Activated CD8-positive, alpha-beta T cell treated with anti-CD3 and anti-CD28 coated beads, Interleukin-2, amount 10 ng/mL, durations not matched to agents 7 days and 5 days (primary cell): ENCODE data around the gene ZDHHC17. TPM values are rescaled to one million over a fixed set of nuclear protein-coding genes. Genes with fewer than 3 reads are reported as not detected.

Experiments used
- ATAC-seq: fragments of 150-1000 bp; cut with Tn5 transposase; one replicate; pipeline ENCODE4 v1.10.0; 2021; ENCODE audit warnings: moderate library complexity
- CTCF ChIA-PET: fragments of 350-600 bp; sonication (Branson Sonifier 250); formaldehyde crosslinking; loops from one replicate; lab custom pipeline; 2021; ENCODE audit warnings: antibody characterized with exemption; lab: Charles Lee
- POLR2A ChIA-PET: fragments of 350-600 bp; sonication (Branson Sonifier 250); formaldehyde crosslinking; loops from one replicate; lab custom pipeline; 2021; ENCODE audit warnings: antibody characterized with exemption; lab: Charles Lee
- DNase-seq: peaks from one replicate; pipeline ENCODE4 v3.0.0-alpha.2; 2020
- H3K27ac Mint-ChIP-seq: one replicate; pipeline ENCODE4 v1.8.0; 2021; ENCODE audit warnings: mild to moderate bottlenecking, mixed read lengths
- H3K27me3 Mint-ChIP-seq: one replicate; pipeline ENCODE4 v1.8.0; 2021; ENCODE audit warnings: low read depth, mixed read lengths
- H3K36me3 Mint-ChIP-seq: one replicate; pipeline ENCODE4 v1.8.0; 2021; ENCODE audit warnings: low read depth, mixed read lengths
- H3K4me1 Mint-ChIP-seq: one replicate; pipeline ENCODE4 v1.8.0; 2021; ENCODE audit warnings: low read depth, mixed read lengths
- H3K4me3 Mint-ChIP-seq: one replicate; pipeline ENCODE4 v1.8.0; 2021; ENCODE audit warnings: mild to moderate bottlenecking, mixed read lengths
- H3K9me3 Mint-ChIP-seq: one replicate; pipeline ENCODE4 v1.8.0; 2022; ENCODE audit warnings: mixed read lengths; ENCODE audit not compliant: insufficient read depth
- total RNA-seq, 2 experiments: library from RNA; stranded (reverse); gene quantifications; one replicate each; pipeline ENCODE4 v1.2.3, GENCODE V29; 2021

The ZDHHC17 gene
- total RNA-seq, 2 experiments from 2014 or later = 26.6 to 28.1 TPM

DNA sequence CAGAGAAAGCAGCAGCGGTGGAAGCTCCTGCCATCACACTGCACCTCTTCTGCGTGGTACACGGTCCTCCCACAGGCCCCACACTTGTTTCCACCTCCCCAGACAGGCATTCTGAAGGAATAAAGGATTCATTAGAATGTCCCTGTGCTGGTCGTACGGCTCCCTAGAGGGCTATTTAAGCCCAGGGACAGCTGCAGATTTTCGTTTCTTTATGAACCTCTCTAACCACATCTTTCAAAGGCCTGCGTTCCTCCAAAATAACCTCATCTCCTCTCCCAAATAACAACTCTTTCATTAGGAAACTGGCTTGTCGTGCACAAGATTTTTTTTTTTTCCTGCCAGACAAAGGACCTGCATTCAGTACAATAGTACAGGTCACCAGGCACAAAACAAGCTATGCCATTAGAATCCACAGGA lies 102.2 kb downstream of the ZDHHC17 start:
- Mint-ChIP-seq H3K9me3 (no peaks in the 10 kb centered on the region), H3K4me1 (no peaks in the 10 kb centered on the region), H3K27ac (no peak overlapping the region), H3K27me3 (peaks cover 8% of the 10 kb centered on the region), H3K36me3 (no peaks in the 10 kb centered on the region), H3K4me3 (no peak overlapping the region)
- ChIA-PET POLR2A (no interaction called here), CTCF (interaction anchor here (0.8 kb wide), 1 partner anchor 145 kb away, joined by 4 read pairs; no protein-coding TSS in a partner anchor)
- ATAC-seq = no peak
- DNase-seq = no peak

GRCh38 chr12:76866726-76867125 lies 102.8 kb downstream of the ZDHHC17 start:
- ChIA-PET CTCF (no interaction called here), POLR2A (no interaction called here)
- Mint-ChIP-seq H3K36me3 (no peaks in the 10 kb centered on the region), H3K4me1 (no peaks in the 10 kb centered on the region), H3K9me3 (no peaks in the 10 kb centered on the region), H3K4me3 (no peak overlapping the region), H3K27me3 (peaks cover 8% of the 10 kb centered on the region), H3K27ac (no peak overlapping the region)
- DNase-seq (no peak), ATAC-seq (no peak)

DNA sequence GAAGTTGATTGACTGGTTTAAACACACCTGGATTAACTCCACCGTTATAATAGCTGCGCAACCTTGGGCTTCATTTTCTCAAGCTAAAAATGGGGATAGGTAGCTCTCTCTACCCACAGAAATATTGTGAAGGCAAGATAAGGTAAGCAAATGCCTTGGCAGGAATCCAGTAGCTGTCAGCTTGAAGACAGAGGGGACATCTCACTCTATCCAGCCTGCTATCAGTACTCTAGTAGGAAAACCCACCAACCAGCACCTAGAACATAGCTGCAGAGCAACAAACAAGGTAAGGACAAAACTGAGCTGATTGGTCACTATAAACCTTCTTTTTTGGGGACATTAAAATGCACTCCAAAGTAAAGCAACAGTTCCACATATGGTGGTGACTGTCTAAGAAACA lies 107.2 kb downstream of the ZDHHC17 start:
- H3K9me3 Mint-ChIP-seq = no peaks in the 10 kb centered on the region
- POLR2A ChIA-PET = no interaction called here
- no peak overlapping the region for H3K27ac Mint-ChIP-seq
- CTCF ChIA-PET = interaction anchor here (1.7 kb wide), 1 partner anchor 140 kb away, joined by 6 read pairs; no protein-coding TSS in a partner anchor
- H3K27me3 Mint-ChIP-seq = peaks cover 14% of the 10 kb centered on the region
- no peaks in the 10 kb centered on the region for H3K36me3 Mint-ChIP-seq
- H3K4me3 Mint-ChIP-seq = no peak overlapping the region
- DNase-seq (no peak), ATAC-seq (no peak)
- H3K4me1 Mint-ChIP-seq = no peaks in the 10 kb centered on the region

GRCh38 chr12:76871742-76872141 lies 107.8 kb downstream of the ZDHHC17 start:
- ChIA-PET CTCF (interaction anchor here (1.7 kb wide), 1 partner anchor 139 kb away, joined by 6 read pairs; no protein-coding TSS in a partner anchor), POLR2A (no interaction called here)
- no peaks in the 10 kb centered on the region for H3K4me1 Mint-ChIP-seq
- DNase-seq (no peak), ATAC-seq (no peak)
- no peak overlapping the region for H3K27ac Mint-ChIP-seq
- H3K36me3 Mint-ChIP-seq = no peaks in the 10 kb centered on the region
- no peaks in the 10 kb centered on the region for H3K9me3 Mint-ChIP-seq
- H3K4me3 Mint-ChIP-seq = no peak overlapping the region
- H3K27me3 Mint-ChIP-seq = peaks cover 14% of the 10 kb centered on the region

GRCh38 chr12:76872415-76872814 lies 108.5 kb downstream of the ZDHHC17 start:
- H3K27me3 Mint-ChIP-seq = peaks cover 21% of the 10 kb centered on the region
- H3K9me3 Mint-ChIP-seq = no peaks in the 10 kb centered on the region
- DNase-seq (no peak), ATAC-seq (no peak)
- ChIA-PET CTCF (no interaction called here), POLR2A (no interaction called here)
- no peak overlapping the region for H3K27ac Mint-ChIP-seq
- peaks cover 1% of the 10 kb centered on the region for H3K4me1 Mint-ChIP-seq
- no peaks in the 10 kb centered on the region for H3K36me3 Mint-ChIP-seq
- H3K4me3 Mint-ChIP-seq = no peak overlapping the region

- peaks cover 7% of the 10 kb centered on the region for H3K4me1 Mint-ChIP-seq
- no peak for DNase-seq
- no peak overlapping the region for H3K27ac Mint-ChIP-seq
- ATAC-seq = no peak
- peaks cover 27% of the 10 kb centered on the region for H3K27me3 Mint-ChIP-seq
- H3K4me3 Mint-ChIP-seq = no peak overlapping the region
- H3K9me3 Mint-ChIP-seq = no peaks in the 10 kb centered on the region
- POLR2A ChIA-PET = no interaction called here
- CTCF ChIA-PET = no interaction called here
- no peaks in the 10 kb centered on the region for H3K36me3 Mint-ChIP-seq
Measured at GRCh38 chr12:76874027-76874426, 110.1 kb downstream of the ZDHHC17 start.

DNA sequence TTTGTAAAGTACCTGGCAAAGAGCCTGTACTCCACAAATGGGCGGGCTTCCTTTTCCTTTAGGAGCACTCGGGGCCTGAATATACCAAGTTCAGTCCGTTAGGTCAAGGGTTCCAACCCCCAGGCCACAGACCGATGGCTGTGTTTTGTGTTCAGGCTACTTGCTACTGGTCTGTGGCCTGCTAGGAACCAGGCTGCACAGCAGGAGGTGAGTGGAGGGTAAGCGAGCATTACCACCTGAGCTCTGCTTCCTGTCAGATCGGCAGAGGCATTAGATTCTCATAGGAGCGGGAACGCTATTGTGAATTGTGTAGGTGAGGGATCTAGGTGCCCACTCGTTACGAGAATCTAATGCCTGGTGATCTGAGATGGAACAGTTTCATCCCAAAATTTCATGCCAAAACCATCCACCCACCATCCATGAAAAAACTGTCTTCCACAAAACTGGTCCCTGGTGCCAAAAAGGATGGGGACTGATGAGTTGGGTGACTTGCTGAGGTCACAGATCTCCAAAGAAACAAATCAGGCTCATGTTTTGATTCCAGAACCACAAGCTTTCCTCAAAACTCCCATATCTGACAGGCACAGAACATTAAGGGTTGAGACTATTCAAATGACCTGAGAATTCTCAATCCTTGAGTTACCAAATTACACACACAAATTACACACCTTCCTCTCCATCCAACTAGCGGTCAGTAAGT lies 110.7 kb downstream of the ZDHHC17 start:
- Mint-ChIP-seq H3K36me3 (no peaks in the 10 kb centered on the region), H3K9me3 (no peaks in the 10 kb centered on the region), H3K27me3 (peaks cover 31% of the 10 kb centered on the region), H3K4me1 (peaks cover 10% of the 10 kb centered on the region), H3K4me3 (no peak overlapping the region), H3K27ac (no peak overlapping the region)
- POLR2A ChIA-PET = no interaction called here
- ATAC-seq (no peak), DNase-seq (no peak)
- CTCF ChIA-PET = no interaction called here

- ATAC-seq = no peak
- CTCF ChIA-PET = no interaction called here
- no peak for DNase-seq
- peaks cover 12% of the 10 kb centered on the region for H3K4me1 Mint-ChIP-seq
- no peaks in the 10 kb centered on the region for H3K36me3 Mint-ChIP-seq
- H3K4me3 Mint-ChIP-seq = no peak overlapping the region
- POLR2A ChIA-PET = no interaction called here
- no peaks in the 10 kb centered on the region for H3K9me3 Mint-ChIP-seq
- no peak overlapping the region for H3K27ac Mint-ChIP-seq
- peaks cover 49% of the 10 kb centered on the region for H3K27me3 Mint-ChIP-seq
Measured at GRCh38 chr12:76876696-76877229, 112.8 kb downstream of the ZDHHC17 start.

GRCh38 chr12:76878099-76878898 lies 114.4 kb downstream of the ZDHHC17 start:
- POLR2A ChIA-PET = no interaction called here
- Mint-ChIP-seq H3K4me1 (peaks cover 12% of the 10 kb centered on the region), H3K27me3 (peaks cover 56% of the 10 kb centered on the region), H3K27ac (no peak overlapping the region), H3K4me3 (peak overlapping the region; percentile 79), H3K36me3 (no peaks in the 10 kb centered on the region), H3K9me3 (no peaks in the 10 kb centered on the region)
- ATAC-seq (peak; percentile 64), DNase-seq (peak; percentile 31)
- CTCF ChIA-PET = interaction anchor here (1.0 kb wide), 1 partner anchor 133 kb away, joined by 3 read pairs; no protein-coding TSS in a partner anchor

DNA sequence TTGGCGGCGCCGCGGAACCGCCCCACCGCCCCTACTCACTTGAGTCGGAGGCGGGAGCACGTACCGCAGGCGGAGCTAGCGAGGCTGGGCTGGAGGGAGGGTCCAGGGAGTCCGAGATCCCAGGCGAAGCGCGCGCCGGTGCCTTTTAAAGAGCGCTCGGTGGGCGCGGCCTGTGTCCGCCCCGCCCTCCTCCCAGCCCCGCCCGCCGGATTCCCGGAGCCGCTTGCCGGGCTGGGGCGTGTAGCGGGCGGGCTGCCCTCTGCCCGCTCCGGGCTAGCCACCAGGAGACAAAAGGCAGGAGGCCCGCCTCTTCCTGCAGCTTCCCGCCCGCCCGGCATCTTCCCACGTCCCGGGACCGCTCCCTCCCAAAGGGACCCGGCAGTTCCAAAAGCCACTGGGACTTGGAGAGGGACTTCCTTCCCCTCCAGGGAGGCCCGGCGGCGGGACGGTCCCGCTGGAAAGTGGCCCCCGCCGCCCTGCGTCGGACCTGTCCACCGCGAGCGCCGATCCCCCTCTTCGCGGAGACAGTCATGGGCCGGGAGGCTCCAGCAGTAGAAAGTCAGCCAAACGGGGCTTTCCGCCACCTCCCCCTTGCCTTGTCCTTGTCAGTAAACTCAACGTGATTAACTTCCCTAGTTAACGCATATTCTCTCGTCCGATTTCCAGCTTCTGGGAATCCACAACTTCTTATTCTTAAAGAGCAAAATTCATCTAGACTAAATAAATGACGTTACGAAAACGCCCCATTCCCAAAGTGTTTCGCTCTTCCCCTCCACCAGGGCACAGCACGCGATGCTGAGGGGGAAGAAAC lies 115.2 kb downstream of the ZDHHC17 start, which contains the start of gene CSRP2:
Gene CSRP2, minus strand, starts transcription at position 121 of the 811 bp plus-strand sequence. CDS start 12,759 bp downstream, outside the sequence.
- H3K27me3 Mint-ChIP-seq = peaks cover 58% of the 10 kb centered on the region
- H3K27ac Mint-ChIP-seq = no peak within 1 kb of the TSS
- DNase-seq = peak; percentile 70
- peak; percentile 89 for ATAC-seq
- POLR2A ChIA-PET = no interaction called here
- CTCF ChIA-PET = no interaction called here
- peaks cover 12% of the 10 kb centered on the region for H3K4me1 Mint-ChIP-seq
- no peaks in the 10 kb centered on the region for H3K9me3 Mint-ChIP-seq
- no peaks in the 10 kb centered on the region for H3K36me3 Mint-ChIP-seq
- peak within 1 kb of the TSS; percentile 79 for H3K4me3 Mint-ChIP-seq

GRCh38 chr12:76879710-76880518 lies 116.0 kb downstream of the ZDHHC17 start:
- Mint-ChIP-seq H3K36me3 (no peaks in the 10 kb centered on the region), H3K4me1 (peaks cover 12% of the 10 kb centered on the region), H3K27me3 (peaks cover 53% of the 10 kb centered on the region), H3K27ac (no peak overlapping the region), H3K4me3 (peak overlapping the region; percentile 70), H3K9me3 (no peaks in the 10 kb centered on the region)
- ATAC-seq (no peak), DNase-seq (no peak)
- POLR2A ChIA-PET = no interaction called here
- CTCF ChIA-PET = no interaction called here
